Hepatocyte (in vitro differentiated cells): ENCODE measurements around the gene RAB11FIP3.

Source experiments
- EZH2 ChIP-seq: fragments of 200-600 bp; sonication (generic); IDR thresholded peaks from 2 replicates; pipeline ENCODE4 v1.6.1; 2016; ENCODE audit warnings: antibody characterized with exemption, mild to moderate bottlenecking, borderline replicate concordance
- EZH2phosphoT487 ChIP-seq: fragments of 200-600 bp; sonication (generic); IDR thresholded peaks from one replicate; pipeline ENCODE4 v1.6.1; 2018; ENCODE audit warnings: antibody characterized with exemption, mild to moderate bottlenecking, low read depth, moderate library complexity; ENCODE audit not compliant: unreplicated experiment, severe bottlenecking
- TF ChIP-seq, protein P1 (sequence below): fragments of 200-600 bp; sonication (generic); IDR thresholded peaks from 2 replicates; pipeline ENCODE4 v1.5.1; 2016; ENCODE audit warnings: antibody characterized with exemption, mild to moderate bottlenecking; ENCODE audit not compliant: poor library complexity

DNA sequence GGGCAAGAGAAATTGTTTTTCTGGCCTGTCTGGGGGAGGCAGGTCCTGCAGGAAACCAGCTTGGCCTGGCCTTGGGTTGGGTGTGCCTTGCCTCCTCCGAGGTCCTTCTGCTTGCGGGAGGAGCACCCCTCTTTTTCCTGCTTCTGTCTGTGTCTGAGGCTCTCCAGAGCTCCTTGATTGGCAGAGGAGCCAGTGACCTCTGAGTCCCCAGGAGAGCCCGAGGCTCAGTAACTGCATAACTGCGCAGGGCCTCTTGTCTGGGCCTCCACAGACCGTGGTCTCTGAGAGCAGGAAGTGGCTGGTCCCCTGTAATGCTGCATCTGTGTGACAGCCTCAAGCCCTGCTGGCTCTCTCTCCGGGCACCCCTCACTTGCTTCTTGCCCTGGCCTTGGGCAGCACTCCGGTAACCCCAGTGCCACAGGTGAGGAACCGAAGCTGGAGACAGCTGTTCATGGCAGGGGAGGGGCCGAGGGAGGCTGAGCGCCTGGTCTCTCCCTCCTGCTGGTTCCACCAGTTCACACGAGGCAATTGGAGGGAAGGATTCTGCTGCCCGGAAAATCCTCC is 103.6 kb downstream of the RAB11FIP3 start:
- TF ChIP-seq, protein P1, sequence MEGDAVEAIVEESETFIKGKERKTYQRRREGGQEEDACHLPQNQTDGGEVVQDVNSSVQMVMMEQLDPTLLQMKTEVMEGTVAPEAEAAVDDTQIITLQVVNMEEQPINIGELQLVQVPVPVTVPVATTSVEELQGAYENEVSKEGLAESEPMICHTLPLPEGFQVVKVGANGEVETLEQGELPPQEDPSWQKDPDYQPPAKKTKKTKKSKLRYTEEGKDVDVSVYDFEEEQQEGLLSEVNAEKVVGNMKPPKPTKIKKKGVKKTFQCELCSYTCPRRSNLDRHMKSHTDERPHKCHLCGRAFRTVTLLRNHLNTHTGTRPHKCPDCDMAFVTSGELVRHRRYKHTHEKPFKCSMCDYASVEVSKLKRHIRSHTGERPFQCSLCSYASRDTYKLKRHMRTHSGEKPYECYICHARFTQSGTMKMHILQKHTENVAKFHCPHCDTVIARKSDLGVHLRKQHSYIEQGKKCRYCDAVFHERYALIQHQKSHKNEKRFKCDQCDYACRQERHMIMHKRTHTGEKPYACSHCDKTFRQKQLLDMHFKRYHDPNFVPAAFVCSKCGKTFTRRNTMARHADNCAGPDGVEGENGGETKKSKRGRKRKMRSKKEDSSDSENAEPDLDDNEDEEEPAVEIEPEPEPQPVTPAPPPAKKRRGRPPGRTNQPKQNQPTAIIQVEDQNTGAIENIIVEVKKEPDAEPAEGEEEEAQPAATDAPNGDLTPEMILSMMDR, result no peak
- TF ChIP-seq EZH2 (no peak), EZH2phosphoT487 (no peak)
